Measurements from ENCODE around the gene TCHHL1.

The TCHHL1 gene

DNA sequence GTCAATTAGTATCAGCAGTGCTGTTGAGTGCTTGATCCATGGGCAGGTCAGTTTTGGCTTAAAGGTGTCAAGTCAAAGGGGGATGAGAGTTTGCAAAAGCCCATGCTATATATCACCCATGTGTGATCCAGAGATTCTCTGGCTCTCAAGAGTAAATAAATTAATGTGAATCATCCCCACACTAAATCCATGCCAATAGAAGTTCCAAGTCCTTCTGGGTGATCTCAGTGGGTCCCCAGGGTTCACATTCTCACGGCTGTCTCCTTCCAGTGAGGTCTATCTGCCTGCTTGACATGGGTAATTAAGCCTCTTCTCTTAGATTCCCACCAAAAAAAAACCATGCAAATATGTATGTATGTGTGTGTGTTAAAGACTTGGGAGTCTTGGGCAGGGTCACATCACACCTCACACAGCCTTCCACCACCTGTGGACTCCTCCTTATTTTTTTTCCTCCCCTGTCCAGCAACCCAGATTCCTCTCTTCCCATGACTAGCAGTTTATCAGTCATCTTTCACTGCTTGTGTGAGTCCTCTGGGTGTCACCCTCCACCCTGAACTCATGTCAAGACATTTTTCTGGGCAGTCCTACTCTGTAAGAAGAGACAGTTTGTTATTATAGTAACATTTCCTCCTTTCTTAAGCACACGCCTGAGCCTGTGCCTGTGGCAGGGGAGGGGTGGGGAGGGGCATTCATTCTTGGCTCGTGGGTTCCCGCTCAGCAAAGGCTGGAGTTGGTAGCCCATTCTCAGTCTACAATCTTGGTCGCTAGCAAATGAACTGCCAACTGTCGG, 37.8 kb downstream of the TCHHL1 start:
- Histone ChIP-seq H3K4me1 (ENCODE audit: control insufficient read depth, insufficient read depth, low read length) (peaks cover 15% of the 10 kb centered on the region), H3K4me3 (ENCODE audit: low read depth, low read length) (no peak overlapping the region)

GRCh38 chr1:152049291-152050083, 39.4 kb downstream of the TCHHL1 start:
- H3K36me3 ChIP-seq (ENCODE audit: control insufficient read depth, insufficient read depth, low read length), result no peaks in the 10 kb centered on the region
- no peak overlapping the region for H3K27ac ChIP-seq (ENCODE audit: low read depth, low read length)
- H3K9ac ChIP-seq (ENCODE audit: low read depth, low read length), result no peak overlapping the region
- H3K4me3 ChIP-seq (ENCODE audit: low read depth, low read length), result no peak overlapping the region
- H3K4me1 ChIP-seq (ENCODE audit: control insufficient read depth, insufficient read depth, low read length), result peaks cover 23% of the 10 kb centered on the region
- no peaks in the 10 kb centered on the region for H3K9me3 ChIP-seq (ENCODE audit: control insufficient read depth, insufficient read depth, low read length)
- no peaks in the 10 kb centered on the region for H3K27me3 ChIP-seq (ENCODE audit: control insufficient read depth, insufficient read depth, low read length)

More for the DNA sequence above, 37.8 kb downstream of the TCHHL1 start:
- Histone ChIP-seq H3K36me3 (ENCODE audit: control insufficient read depth, insufficient read depth, low read length) (no peaks in the 10 kb centered on the region), H3K9me3 (ENCODE audit: control insufficient read depth, insufficient read depth, low read length) (no peaks in the 10 kb centered on the region), H3K27me3 (ENCODE audit: control insufficient read depth, insufficient read depth, low read length) (no peaks in the 10 kb centered on the region; the same call in 1 of the 2 replicates), H3K27ac (ENCODE audit: low read depth, low read length) (no peak overlapping the region), H3K9ac (ENCODE audit: low read depth, low read length) (no peak overlapping the region)

DNA sequence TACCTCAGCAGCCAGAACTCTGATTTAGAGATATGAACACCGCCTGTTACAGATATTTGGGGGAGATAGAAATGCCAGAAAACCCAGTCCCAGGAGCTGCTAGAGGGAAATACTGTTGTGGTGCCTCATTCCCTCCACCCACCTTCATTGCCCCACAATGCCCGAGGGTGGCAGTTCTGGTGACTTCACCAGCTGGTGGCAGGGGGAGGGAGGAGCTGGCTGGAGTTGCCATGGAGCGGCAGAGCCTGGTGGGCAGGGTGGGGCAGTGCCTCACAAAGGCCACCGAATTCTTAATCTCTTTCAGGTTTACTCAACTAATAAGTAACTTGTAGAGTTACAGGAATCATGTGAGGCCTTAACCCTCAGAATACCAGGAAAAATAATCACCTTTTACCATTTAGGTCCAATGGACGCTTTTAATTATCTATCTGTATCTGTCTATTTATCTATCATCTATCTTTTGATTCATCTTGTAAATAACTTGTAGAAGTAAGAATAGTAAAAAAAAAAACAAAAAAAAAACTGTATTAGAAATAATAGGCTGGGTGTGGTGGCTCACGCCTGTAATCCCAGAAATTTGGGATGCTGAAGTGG, 40.4 kb downstream of the TCHHL1 start:
- Histone ChIP-seq H3K9me3 (ENCODE audit: control insufficient read depth, insufficient read depth, low read length) (no peaks in the 10 kb centered on the region), H3K27ac (ENCODE audit: low read depth, low read length) (peak overlapping the region; percentile 92), H3K27me3 (ENCODE audit: control insufficient read depth, insufficient read depth, low read length) (no peaks in the 10 kb centered on the region), H3K36me3 (ENCODE audit: control insufficient read depth, insufficient read depth, low read length) (no peaks in the 10 kb centered on the region), H3K9ac (ENCODE audit: low read depth, low read length) (peak overlapping the region; percentile 10), H3K4me3 (ENCODE audit: low read depth, low read length) (peak overlapping the region; percentile 27), H3K4me1 (ENCODE audit: control insufficient read depth, insufficient read depth, low read length) (peaks cover 32% of the 10 kb centered on the region)

DNA sequence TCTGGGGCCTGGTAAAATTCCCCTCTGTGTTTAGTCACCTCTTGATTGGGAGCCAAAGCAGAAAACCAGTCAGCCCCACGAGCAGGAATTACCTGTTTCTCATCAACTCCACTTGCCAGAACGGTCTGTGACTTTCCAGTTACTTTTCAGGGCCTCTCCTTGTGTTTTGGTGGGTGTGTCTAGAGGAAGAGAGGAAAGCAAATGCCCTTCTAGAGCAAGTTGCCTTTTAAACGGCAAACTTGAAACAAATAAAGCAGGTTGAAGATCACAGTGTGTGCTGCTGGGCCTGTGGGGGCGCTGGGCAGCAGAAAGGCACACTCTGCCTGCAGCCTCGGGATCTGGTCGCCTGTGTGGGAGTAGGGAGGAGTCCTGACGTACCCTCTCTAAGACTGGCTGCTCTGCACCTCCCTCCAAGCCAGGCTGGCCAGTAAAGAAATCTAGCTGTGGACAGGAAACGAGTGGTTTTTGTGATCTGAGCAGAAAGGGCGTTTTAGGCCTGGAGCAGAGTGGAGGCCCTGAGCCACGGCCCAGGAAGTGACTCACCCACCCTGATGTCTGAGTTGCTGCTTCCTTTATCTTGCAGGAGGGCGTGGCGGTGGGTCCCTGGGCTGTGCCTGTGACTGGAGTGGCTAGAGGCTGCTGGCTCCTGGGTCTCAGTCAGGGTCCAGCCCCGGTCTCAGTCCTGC, 41.0 kb downstream of the TCHHL1 start:
- no peaks in the 10 kb centered on the region for H3K9me3 ChIP-seq (ENCODE audit: control insufficient read depth, insufficient read depth, low read length)
- no peaks in the 10 kb centered on the region for H3K36me3 ChIP-seq (ENCODE audit: control insufficient read depth, insufficient read depth, low read length)
- peak overlapping the region; percentile 92 for H3K27ac ChIP-seq (ENCODE audit: low read depth, low read length)
- H3K4me1 ChIP-seq (ENCODE audit: control insufficient read depth, insufficient read depth, low read length), result peaks cover 35% of the 10 kb centered on the region
- H3K4me3 ChIP-seq (ENCODE audit: low read depth, low read length), result peak overlapping the region; percentile 27
- peak overlapping the region; percentile 10 for H3K9ac ChIP-seq (ENCODE audit: low read depth, low read length)
- no peaks in the 10 kb centered on the region; the same call in 1 of the 2 replicates for H3K27me3 ChIP-seq (ENCODE audit: control insufficient read depth, insufficient read depth, low read length)

DNA sequence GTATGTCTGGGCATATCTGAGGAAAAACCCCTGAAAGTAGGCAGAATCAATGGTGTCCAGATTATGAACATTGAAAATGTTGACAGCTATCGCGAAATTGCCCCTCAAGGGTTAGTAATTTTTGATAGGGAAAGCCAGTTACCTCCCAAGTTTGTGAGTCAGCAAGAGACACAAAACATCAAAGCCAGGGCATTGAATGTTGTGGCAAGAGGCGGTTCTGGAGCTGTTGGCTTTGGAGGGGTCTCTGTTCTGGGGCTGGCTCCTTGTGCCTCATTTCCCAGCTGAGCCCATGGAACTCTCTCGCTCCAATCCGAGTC, 41.5 kb downstream of the TCHHL1 start:
- H3K27ac ChIP-seq (ENCODE audit: low read depth, low read length), result peak overlapping the region; percentile 92
- H3K4me3 ChIP-seq (ENCODE audit: low read depth, low read length), result 0 out of 2 replicates have a peak overlapping the region, but pooled peaks have one; percentile 1
- H3K27me3 ChIP-seq (ENCODE audit: control insufficient read depth, insufficient read depth, low read length), result peaks cover 5% of the 10 kb centered on the region
- no peaks in the 10 kb centered on the region for H3K9me3 ChIP-seq (ENCODE audit: control insufficient read depth, insufficient read depth, low read length)
- H3K9ac ChIP-seq (ENCODE audit: low read depth, low read length), result peak overlapping the region; percentile 10; the same call in 1 of the 2 replicates
- H3K36me3 ChIP-seq (ENCODE audit: control insufficient read depth, insufficient read depth, low read length), result no peaks in the 10 kb centered on the region
- H3K4me1 ChIP-seq (ENCODE audit: control insufficient read depth, insufficient read depth, low read length), result peaks cover 35% of the 10 kb centered on the region

DNA sequence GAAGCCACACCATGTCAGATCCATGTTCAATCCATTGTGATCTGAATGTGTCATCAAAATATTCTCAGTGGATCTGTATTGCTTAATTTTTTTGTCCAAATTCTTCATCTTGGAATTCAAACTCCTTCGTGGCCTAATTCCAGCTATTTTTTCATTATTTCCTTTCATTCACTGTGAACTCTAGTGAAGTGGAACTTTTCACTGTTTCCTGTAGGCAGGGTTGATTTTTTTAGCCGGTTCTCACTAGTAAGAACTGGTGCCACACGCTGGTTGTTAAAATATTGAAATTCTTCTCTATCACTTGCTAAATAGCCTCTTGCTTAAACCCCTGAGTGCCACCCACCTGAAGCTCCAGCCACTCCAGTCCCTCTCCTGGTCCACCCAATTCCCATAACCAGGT, 44.5 kb downstream of the TCHHL1 start:
- Histone ChIP-seq H3K9ac (ENCODE audit: low read depth, low read length) (no peak overlapping the region), H3K4me1 (ENCODE audit: control insufficient read depth, insufficient read depth, low read length) (peaks cover 35% of the 10 kb centered on the region), H3K9me3 (ENCODE audit: control insufficient read depth, insufficient read depth, low read length) (no peaks in the 10 kb centered on the region), H3K4me3 (ENCODE audit: low read depth, low read length) (no peak overlapping the region), H3K27me3 (ENCODE audit: control insufficient read depth, insufficient read depth, low read length) (peaks cover 33% of the 10 kb centered on the region), H3K36me3 (ENCODE audit: control insufficient read depth, insufficient read depth, low read length) (no peaks in the 10 kb centered on the region), H3K27ac (ENCODE audit: low read depth, low read length) (peak overlapping the region; percentile 44)

- Histone ChIP-seq H3K4me3 (ENCODE audit: low read depth, low read length) (0 out of 2 replicates have a peak overlapping the region, but pooled peaks have one; percentile 25), H3K9ac (ENCODE audit: low read depth, low read length) (no peak overlapping the region), H3K27ac (ENCODE audit: low read depth, low read length) (peak overlapping the region; percentile 72)
These were observed 45.0 kb downstream of the TCHHL1 start for GRCh38 chr1:152043870-152044269.

GRCh38 chr1:152042030-152042429, 46.8 kb downstream of the TCHHL1 start:
- Histone ChIP-seq H3K9ac (ENCODE audit: low read depth, low read length) (no peak overlapping the region), H3K4me3 (ENCODE audit: low read depth, low read length) (no peak overlapping the region), H3K36me3 (ENCODE audit: control insufficient read depth, insufficient read depth, low read length) (no peaks in the 10 kb centered on the region), H3K9me3 (ENCODE audit: control insufficient read depth, insufficient read depth, low read length) (no peaks in the 10 kb centered on the region), H3K4me1 (ENCODE audit: control insufficient read depth, insufficient read depth, low read length) (peaks cover 20% of the 10 kb centered on the region), H3K27ac (ENCODE audit: low read depth, low read length) (no peak overlapping the region), H3K27me3 (ENCODE audit: control insufficient read depth, insufficient read depth, low read length) (peaks cover 41% of the 10 kb centered on the region)

More at GRCh38 chr1:152043870-152044269, 45.0 kb downstream of the TCHHL1 start:
- no peaks in the 10 kb centered on the region for H3K9me3 ChIP-seq (ENCODE audit: control insufficient read depth, insufficient read depth, low read length)
- peaks cover 35% of the 10 kb centered on the region for H3K4me1 ChIP-seq (ENCODE audit: control insufficient read depth, insufficient read depth, low read length)
- no peaks in the 10 kb centered on the region for H3K36me3 ChIP-seq (ENCODE audit: control insufficient read depth, insufficient read depth, low read length)
- H3K27me3 ChIP-seq (ENCODE audit: control insufficient read depth, insufficient read depth, low read length), result peaks cover 34% of the 10 kb centered on the region

DNA sequence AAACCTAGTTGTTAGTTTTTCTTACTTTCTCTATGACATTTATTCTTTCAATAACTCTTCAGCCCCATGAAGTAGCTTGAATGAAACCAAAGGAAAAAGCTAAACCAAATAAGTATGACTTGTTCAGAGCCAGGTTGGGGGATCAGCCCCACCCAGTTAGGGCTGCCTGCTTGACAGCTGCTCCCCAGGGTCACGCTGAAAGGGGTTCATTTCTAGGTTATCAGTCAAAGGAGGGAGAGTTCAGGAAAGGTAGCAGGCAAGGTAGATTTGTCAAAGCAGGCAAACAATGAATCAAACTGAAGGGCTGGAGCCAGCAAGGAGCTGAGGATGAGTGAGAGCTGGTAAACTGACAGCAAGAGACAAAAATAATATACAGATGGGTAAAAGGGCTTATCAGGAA, 49.0 kb downstream of the TCHHL1 start:
- Histone ChIP-seq H3K4me1 (ENCODE audit: control insufficient read depth, insufficient read depth, low read length) (peaks cover 25% of the 10 kb centered on the region), H3K27ac (ENCODE audit: low read depth, low read length) (no peak overlapping the region), H3K27me3 (ENCODE audit: control insufficient read depth, insufficient read depth, low read length) (peaks cover 52% of the 10 kb centered on the region), H3K9ac (ENCODE audit: low read depth, low read length) (no peak overlapping the region), H3K36me3 (ENCODE audit: control insufficient read depth, insufficient read depth, low read length) (no peaks in the 10 kb centered on the region), H3K9me3 (ENCODE audit: control insufficient read depth, insufficient read depth, low read length) (no peaks in the 10 kb centered on the region), H3K4me3 (ENCODE audit: low read depth, low read length) (no peak overlapping the region)

- Histone ChIP-seq H3K4me1 (ENCODE audit: control insufficient read depth, insufficient read depth, low read length) (peaks cover 25% of the 10 kb centered on the region), H3K27ac (ENCODE audit: low read depth, low read length) (no peak overlapping the region), H3K36me3 (ENCODE audit: control insufficient read depth, insufficient read depth, low read length) (no peaks in the 10 kb centered on the region), H3K4me3 (ENCODE audit: low read depth, low read length) (no peak overlapping the region), H3K9me3 (ENCODE audit: control insufficient read depth, insufficient read depth, low read length) (no peaks in the 10 kb centered on the region), H3K9ac (ENCODE audit: low read depth, low read length) (no peak overlapping the region), H3K27me3 (ENCODE audit: control insufficient read depth, insufficient read depth, low read length) (peaks cover 52% of the 10 kb centered on the region)
These were observed 49.4 kb downstream of the TCHHL1 start for GRCh38 chr1:152039461-152039860.

Data from HUES48 (cell line).